ENCODE measurements around the gene IGSF11. TPM values are rescaled to one million over a fixed set of nuclear protein-coding genes. Genes with fewer than 3 reads are reported as not detected.
"Not testable (repeated sequence)": the region's sequence is repeated elsewhere in the genome, so short reads cannot be mapped to it uniquely, and the experiment has no call there.

IGSF11 gene
- polyA plus RNA-seq, 3 donors = 3.8 to 5.9 (median 4.3) TPM

GRCh38 chr3:118991775-118992174, 42.9 kb downstream of the IGSF11 start:
- no peak for DNase-seq

GRCh38 chr3:118990823-118991560, 43.7 kb downstream of the IGSF11 start:
- DNase-seq = no peak

- DNase-seq = no peak
Measured at GRCh38 chr3:118988198-118989130, 46.2 kb downstream of the IGSF11 start.

- no peak for DNase-seq
Measured at GRCh38 chr3:118987477-118987876, 47.2 kb downstream of the IGSF11 start.

GRCh38 chr3:118986734-118987133, 47.9 kb downstream of the IGSF11 start:
- DNase-seq = no peak

GRCh38 chr3:118984699-118985098, 49.9 kb downstream of the IGSF11 start:
- no peak for DNase-seq

- DNase-seq = no peak
Measured at GRCh38 chr3:118981494-118982134, 53.0 kb downstream of the IGSF11 start.

GRCh38 chr3:118980832-118981231, 53.8 kb downstream of the IGSF11 start:
- no peak for DNase-seq

- no peak for DNase-seq
Measured at GRCh38 chr3:118978393-118978758, 56.3 kb downstream of the IGSF11 start.

GRCh38 chr3:118977671-118978392, 56.8 kb downstream of the IGSF11 start:
- DNase-seq = no peak

GRCh38 chr3:118977118-118977517, 57.5 kb downstream of the IGSF11 start:
- DNase-seq = no peak

- DNase-seq = not testable (repeated sequence)
Measured at GRCh38 chr3:118975476-118975875, 59.2 kb downstream of the IGSF11 start.

GRCh38 chr3:118974356-118975097, 60.1 kb downstream of the IGSF11 start:
- DNase-seq = no peak

- no peak for DNase-seq
Measured at GRCh38 chr3:118973050-118973449, 61.6 kb downstream of the IGSF11 start.

- DNase-seq = no peak
Measured at GRCh38 chr3:118970819-118971218, 63.8 kb downstream of the IGSF11 start.

GRCh38 chr3:118968640-118969039, 66.0 kb downstream of the IGSF11 start:
- no peak for DNase-seq

- no peak for DNase-seq
Measured at GRCh38 chr3:118968111-118968510, 66.5 kb downstream of the IGSF11 start.

GRCh38 chr3:118966700-118967099, 67.9 kb downstream of the IGSF11 start:
- DNase-seq = no peak

GRCh38 chr3:118963711-118964110, 70.9 kb downstream of the IGSF11 start:
- DNase-seq = no peak

GRCh38 chr3:118960876-118961450, 73.7 kb downstream of the IGSF11 start:
- DNase-seq = no peak

All from renal pelvis (tissue), 4 donors.